GM23338 (cell line): ENCODE results near the gene PTPN6. TPM values are rescaled to one million over a fixed set of nuclear protein-coding genes. Genes with fewer than 3 reads are reported as not detected.

Experiments used
- ATAC-seq: fragments of 200-7000 bp; cut with Tn5 transposase; 3 replicates; pipeline ENCODE4 v1.9.1; 2020
- DNase-seq: peaks from one replicate; pipeline ENCODE4 v3.0.0-alpha.2; 2015; ENCODE audit warnings: low spot score
- H2AFZ ChIP-seq: fragments of 200-600 bp; sonication (generic); 2 replicates; pipeline ENCODE4 v1.8.0; 2016; ENCODE audit warnings: antibody characterized with exemption, mild to moderate bottlenecking, moderate library complexity
- H3F3A ChIP-seq: fragments of 200-600 bp; sonication (generic); replicated peaks from 2 replicates; pipeline ENCODE4 v1.8.0; 2017; ENCODE audit warnings: antibody characterized with exemption, mixed run types, low read depth
- H3K27ac ChIP-seq: fragments of 200-600 bp; sonication (generic); 2 replicates; pipeline ENCODE4 v1.6.1; 2016; ENCODE audit warnings: low read depth
- H3K27me3 ChIP-seq: fragments of 200-600 bp; sonication (generic); 2 replicates; pipeline ENCODE4 v1.8.0; 2016; ENCODE audit warnings: mild to moderate bottlenecking, mixed run types, moderate library complexity; ENCODE audit not compliant: insufficient read depth
- H3K36me3 ChIP-seq: fragments of 200-600 bp; sonication (generic); 2 replicates; pipeline ENCODE4 v1.8.0; 2016; ENCODE audit warnings: mild to moderate bottlenecking; ENCODE audit not compliant: insufficient read depth
- H3K4me1 ChIP-seq: fragments of 200-600 bp; sonication (generic); 2 replicates; pipeline ENCODE4 v1.8.0; 2016; ENCODE audit warnings: mild to moderate bottlenecking, moderate library complexity; ENCODE audit not compliant: insufficient read depth
- H3K4me2 ChIP-seq: fragments of 200-600 bp; sonication (generic); 2 replicates; pipeline ENCODE4 v1.7.1; 2017; ENCODE audit warnings: mixed run types
- H3K4me3 ChIP-seq: fragments of 200-600 bp; sonication (generic); 2 replicates; pipeline ENCODE4 v1.6.1; 2016; ENCODE audit warnings: mixed run types
- H3K79me2 ChIP-seq: fragments of 200-600 bp; sonication (generic); replicated peaks from 2 replicates; pipeline ENCODE4 v1.8.0; 2017; ENCODE audit warnings: mild to moderate bottlenecking; ENCODE audit not compliant: insufficient read depth
- H3K9me2 ChIP-seq: fragments of 200-600 bp; sonication (generic); 2 replicates; pipeline ENCODE4 v1.8.0; 2017; ENCODE audit not compliant: insufficient read depth
- H4K20me1 ChIP-seq: fragments of 200-600 bp; sonication (generic); replicated peaks from 2 replicates; pipeline ENCODE4 v1.8.0; 2017; ENCODE audit warnings: mild to moderate bottlenecking; ENCODE audit not compliant: insufficient read depth
- H3K27ac Mint-ChIP-seq: 2 replicates; pipeline ENCODE4 v1.8.0; 2020; ENCODE audit warnings: inconsistent platforms, mild to moderate bottlenecking, moderate library complexity, mixed read lengths
- H3K27me3 Mint-ChIP-seq: 3 replicates; pipeline ENCODE4 v1.8.0; 2022; ENCODE audit warnings: low read depth, mild to moderate bottlenecking, moderate library complexity, mixed read lengths, inconsistent platforms; ENCODE audit not compliant: insufficient read depth, poor library complexity
- H3K36me3 Mint-ChIP-seq: 3 replicates; pipeline ENCODE4 v1.8.0; 2021; ENCODE audit warnings: low read depth, mild to moderate bottlenecking, inconsistent platforms, moderate library complexity, mixed read lengths
- H3K4me1 Mint-ChIP-seq: 3 replicates; pipeline ENCODE4 v1.8.0; 2020; ENCODE audit warnings: mild to moderate bottlenecking, inconsistent platforms, mixed read lengths
- H3K4me3 Mint-ChIP-seq: 3 replicates; pipeline ENCODE4 v1.8.0; 2021; ENCODE audit warnings: moderate library complexity, mild to moderate bottlenecking, inconsistent platforms, mixed read lengths
- H3K9me3 Mint-ChIP-seq: 3 replicates; pipeline ENCODE4 v1.8.0; 2020; ENCODE audit warnings: moderate library complexity, mild to moderate bottlenecking, inconsistent platforms, mixed read lengths
- CREB1 ChIP-seq: fragments of 250-450 bp; sonication (Bioruptor Pico); IDR thresholded peaks from 2 replicates; pipeline ENCODE4 v1.5.0; 2020; ENCODE audit warnings: low read depth, mild to moderate bottlenecking, moderate library complexity
- CTCF ChIP-seq, 2 experiments: fragments of 200-600 bp in 1 of 2; sonication (generic) in 1 of 2; conservative IDR thresholded peaks; 2 replicates each; pipeline versions ENCODE4 v1.5.1 to v1.6.1; 2016 to 2017; ENCODE audit warnings: antibody characterized with exemption in 2 of 2, low read depth in 2 of 2, mild to moderate bottlenecking in 2 of 2, moderate library complexity in 1 of 2
- ETS1 ChIP-seq: IDR thresholded peaks from 2 replicates; pipeline ENCODE4 v1.6.1; 2016; ENCODE audit warnings: antibody characterized with exemption
- EZH2 ChIP-seq: fragments of 200-600 bp; sonication (generic); IDR thresholded peaks from one replicate; pipeline ENCODE4 v1.8.0; 2017; ENCODE audit warnings: antibody characterized with exemption, mild to moderate bottlenecking, low read depth; ENCODE audit not compliant: unreplicated experiment
- EZH2phosphoT487 ChIP-seq: fragments of 200-600 bp; sonication (generic); IDR thresholded peaks from one replicate; pipeline ENCODE4 v1.8.1; 2018; ENCODE audit warnings: antibody characterized with exemption; ENCODE audit not compliant: unreplicated experiment
- JUNB ChIP-seq: IDR thresholded peaks from one replicate; pipeline ENCODE4 v1.6.1; 2016; ENCODE audit warnings: antibody characterized with exemption; ENCODE audit not compliant: unreplicated experiment
- NANOG ChIP-seq: IDR thresholded peaks from 2 replicates; pipeline ENCODE4 v1.6.1; 2016; ENCODE audit warnings: antibody characterized with exemption, borderline replicate concordance
- POLR2AphosphoS5 ChIP-seq: IDR thresholded peaks from 2 replicates; pipeline ENCODE4 v1.6.1; 2016; ENCODE audit warnings: antibody characterized with exemption, low read depth
- REST ChIP-seq: IDR thresholded peaks from one replicate; pipeline ENCODE4 v1.6.1; 2018; ENCODE audit warnings: antibody characterized with exemption; ENCODE audit not compliant: unreplicated experiment
- STAT1 ChIP-seq: IDR thresholded peaks from one replicate; pipeline ENCODE4 v1.6.1; 2016; ENCODE audit warnings: antibody characterized with exemption; ENCODE audit not compliant: unreplicated experiment
- ZNF114 ChIP-seq: fragments of 250-450 bp; sonication (Bioruptor Pico); IDR thresholded peaks from 2 replicates; pipeline ENCODE4 v1.5.0; 2020; ENCODE audit warnings: mild to moderate bottlenecking, moderate library complexity
- ZNF331 ChIP-seq: fragments of 250-450 bp; sonication (Bioruptor Pico); IDR thresholded peaks from 2 replicates; pipeline ENCODE4 v1.5.0; 2020; ENCODE audit warnings: low read depth, mild to moderate bottlenecking, moderate library complexity
- ZNF462 ChIP-seq: fragments of 250-450 bp; sonication (Bioruptor Pico); IDR thresholded peaks from 2 replicates; pipeline ENCODE4 v1.5.0; 2020; ENCODE audit warnings: mild to moderate bottlenecking, moderate library complexity
- polyA plus RNA-seq: library from polyadenylated mRNA; unstranded; fragments of >200 nt; fragmentation: Nextera tagmentation; extraction: Ambion mirVana; gene quantifications from 2 replicates; pipeline ENCODE4 v1.2.1, GENCODE V29; 2016
- total RNA-seq: library from RNA; depleted of rRNA; stranded (reverse); fragments of >200 nt; shearing (Covaris generic); gene quantifications from 2 replicates; pipeline ENCODE4 v1.2.3, GENCODE V29; 2014

The PTPN6 gene
- total and polyA plus RNA-seq, 2 experiments from 2014 or later = 25.3 to 35.4 TPM

DNA sequence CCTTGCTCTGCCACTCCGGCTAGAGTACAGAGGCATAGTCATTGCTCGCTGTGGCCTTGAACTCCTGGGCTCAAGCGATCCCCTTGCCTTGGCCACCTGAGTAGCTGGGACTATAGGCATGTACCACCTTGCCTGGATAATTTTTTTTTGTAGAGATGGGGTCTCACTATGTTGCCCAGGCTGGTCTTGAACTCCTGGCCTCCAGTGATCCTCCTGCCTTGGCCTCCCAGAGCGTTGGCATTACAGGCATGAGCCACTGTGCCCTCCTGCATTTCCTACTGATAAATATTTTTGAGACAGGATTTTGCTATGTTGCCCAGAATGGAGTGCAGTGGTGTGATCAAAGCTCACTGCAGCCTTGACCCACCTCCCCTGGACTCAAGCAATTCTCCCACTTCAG lies 28.9 kb downstream of the PTPN6 start:
- no peak overlapping the region for H3K27ac Mint-ChIP-seq

More for the DNA sequence above, 28.9 kb downstream of the PTPN6 start:
- Mint-ChIP-seq H3K36me3 (peaks cover 67% of the 10 kb centered on the region), H3K9me3 (no peaks in the 10 kb centered on the region), H3K4me3 (no peak overlapping the region), H3K27me3 (peaks cover 9% of the 10 kb centered on the region), H3K4me1 (peaks cover 25% of the 10 kb centered on the region)
- Histone ChIP-seq H3K9me2 (no peaks in the 10 kb centered on the region), H3K4me3 (no peak overlapping the region), H3K27ac (no peak overlapping the region), H3K4me2 (no peak overlapping the region), H3K4me1 (no peaks in the 10 kb centered on the region; the same call in 1 of the 2 replicates), H4K20me1 (peaks cover 16% of the 10 kb centered on the region), H3F3A (peaks cover 23% of the 10 kb centered on the region), H2AFZ (no peak overlapping the region), H3K27me3 (no peaks in the 10 kb centered on the region), H3K79me2 (no peaks in the 10 kb centered on the region), H3K36me3 (peaks cover 18% of the 10 kb centered on the region)
- DNase-seq (no peak), ATAC-seq (no peak)
- TF ChIP-seq ZNF462 (no peak), CREB1 (CRISPR knock-in tag) (no peak), STAT1 (no peak), NANOG (no peak), ZNF114 (CRISPR knock-in tag) (no peak), ZNF331 (CRISPR knock-in tag) (no peak), POLR2AphosphoS5 (no peak), CTCF (conservative IDR thresholded peaks at IDR 0.05; ENCODE audit: low read depth in 2 of 2) (no peak), EZH2 (no peak), EZH2phosphoT487 (no peak), REST (no peak), JUNB (no peak), ETS1 (no peak)
